UCSD-AML1 (cell line): ENCODE measurements around the gene TRAPPC12.
"Not testable (repeated sequence)": the region's sequence is repeated elsewhere in the genome, so short reads cannot be mapped to it uniquely, and the experiment has no call there.

Experiments
- DNase-seq: peaks from one replicate; lab custom pipeline; 2025; ENCODE audit not compliant: unreplicated experiment; lab: John Stamatoyannopoulos, UW

TRAPPC12 gene

DNA sequence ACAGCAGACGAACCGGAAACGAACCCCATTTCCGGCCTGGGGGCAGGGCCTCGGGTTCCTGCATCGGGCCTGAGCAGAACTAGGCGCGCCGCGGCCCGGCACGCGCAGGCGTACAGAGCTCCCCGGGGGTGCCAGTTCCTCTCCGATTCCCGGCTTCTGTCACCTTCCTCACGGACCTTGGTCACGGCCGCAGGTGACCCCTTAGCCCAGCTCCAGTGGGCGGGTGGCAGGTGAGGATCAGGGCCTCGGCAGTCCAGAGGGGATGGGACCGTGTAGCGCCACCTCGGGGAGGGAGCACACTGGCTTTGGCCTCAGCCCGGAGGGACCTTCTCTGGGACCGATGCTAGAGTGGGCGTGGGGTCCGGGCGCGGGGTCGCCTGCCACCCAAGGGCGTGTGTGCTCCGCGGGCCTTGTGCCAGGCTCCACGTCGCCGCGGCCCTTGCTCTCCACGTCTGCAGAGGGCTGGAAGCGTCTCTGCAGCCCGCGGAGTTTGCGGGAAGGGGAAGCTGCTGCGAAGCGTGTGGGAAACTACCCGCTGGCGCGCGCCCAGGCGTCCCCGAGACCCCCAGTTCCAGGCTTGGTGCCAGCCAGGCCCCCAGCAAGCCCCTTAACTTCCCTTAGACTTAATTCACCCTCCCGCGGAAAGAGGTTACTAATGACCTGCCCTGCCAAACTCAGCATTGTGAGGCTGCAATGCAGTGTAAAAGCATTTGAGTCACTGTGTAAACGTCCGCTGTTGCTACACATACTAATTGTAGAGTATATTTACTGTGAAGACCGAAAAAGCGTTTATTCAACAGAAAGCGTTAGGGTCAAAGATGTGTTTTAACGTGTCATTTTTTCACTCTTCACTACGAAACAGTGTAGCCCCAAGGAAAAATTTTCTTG, at the start of gene TRAPPC12:
Gene TRAPPC12, plus strand, starts transcription at position 48 of the 888 bp plus-strand sequence. CDS start 7,930 bp downstream, outside the sequence.
- DNase-seq = peak; percentile 92

DNA sequence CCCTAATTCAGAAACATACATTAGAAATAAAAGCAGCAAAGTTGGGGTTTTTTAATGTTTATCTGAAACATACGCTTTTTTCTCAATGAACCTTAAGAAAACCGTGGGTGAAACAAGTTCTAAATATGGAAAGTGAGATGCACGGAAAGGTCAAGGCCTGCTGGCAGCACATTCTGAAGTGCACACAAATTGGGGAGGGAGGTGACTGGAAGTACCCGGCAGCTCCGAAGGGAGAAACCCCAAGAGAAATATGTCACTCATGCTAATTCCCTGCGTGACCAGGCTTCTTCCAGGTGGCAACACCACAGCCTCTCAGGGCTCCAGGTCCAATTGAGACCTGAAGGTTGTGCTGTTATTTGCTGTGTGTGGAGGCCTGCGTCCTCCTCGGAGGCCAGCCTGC, 47.4 kb upstream of the TRAPPC12 start:
- DNase-seq = no peak

DNA sequence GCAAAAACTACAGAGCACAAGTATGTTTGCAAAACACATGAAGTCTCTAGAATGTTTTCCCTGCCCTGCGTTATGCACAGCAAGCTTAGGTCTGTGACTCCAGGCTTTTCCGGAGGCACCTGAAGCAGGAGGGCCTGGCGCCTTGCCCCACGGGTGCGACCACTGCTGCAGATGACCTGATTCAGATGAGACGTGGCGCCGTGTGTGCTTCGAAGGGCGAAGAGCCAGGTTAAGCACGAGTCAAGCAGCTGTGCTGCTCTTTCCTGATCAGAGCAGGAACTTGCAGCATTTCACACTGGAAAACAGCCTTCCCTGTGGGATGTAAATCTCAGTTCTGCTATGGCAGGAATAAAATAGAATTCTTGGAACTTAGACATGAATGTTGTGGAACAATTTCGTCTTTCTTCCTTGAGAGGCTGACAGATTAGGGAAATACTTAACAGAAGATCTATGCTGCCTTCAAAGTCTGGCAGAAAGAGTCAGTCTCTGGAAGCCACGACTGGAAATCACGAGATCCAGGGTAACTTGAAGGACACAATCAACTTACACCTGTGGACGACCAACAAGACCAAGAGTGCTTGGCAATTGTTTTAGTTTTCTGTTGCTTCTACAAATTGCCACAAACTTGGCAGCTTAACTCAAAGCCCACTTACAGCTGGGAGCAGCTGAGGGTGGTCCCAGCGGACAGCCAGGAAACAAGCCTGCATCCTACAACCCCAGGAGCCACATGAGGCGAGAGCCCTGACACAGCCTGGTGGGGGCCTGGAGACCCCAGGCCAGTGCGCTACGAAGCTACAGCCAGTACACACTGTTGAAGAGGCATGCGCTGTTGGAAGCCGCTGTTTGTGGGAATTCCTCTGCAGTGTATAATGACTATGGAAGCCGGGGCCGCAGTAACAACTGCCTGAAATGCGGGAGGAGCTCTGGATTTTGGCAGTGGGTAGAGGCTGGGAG, 44.8 kb upstream of the TRAPPC12 start:
- no peak for DNase-seq

DNA sequence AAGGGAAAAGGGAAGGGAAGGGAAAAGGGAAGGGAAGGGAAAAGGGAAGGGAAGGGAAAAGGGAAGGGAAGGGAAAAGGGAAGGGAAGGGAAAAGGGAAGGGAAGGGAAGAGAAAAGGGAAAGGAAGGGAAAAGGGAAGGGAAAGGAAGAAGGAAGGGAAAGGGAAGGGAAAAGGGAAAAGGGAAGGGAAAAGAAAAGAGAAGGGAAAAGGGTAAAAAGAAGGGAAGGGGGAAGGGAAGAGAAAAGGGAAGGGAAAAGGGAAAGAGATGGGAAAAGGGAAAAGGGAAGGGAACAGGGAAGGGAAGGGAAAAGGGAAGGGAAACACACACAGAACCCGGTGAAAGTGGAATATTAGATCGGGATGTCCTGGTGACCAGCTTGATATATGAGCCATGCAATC, 42.6 kb upstream of the TRAPPC12 start:
- no peak for DNase-seq

DNA sequence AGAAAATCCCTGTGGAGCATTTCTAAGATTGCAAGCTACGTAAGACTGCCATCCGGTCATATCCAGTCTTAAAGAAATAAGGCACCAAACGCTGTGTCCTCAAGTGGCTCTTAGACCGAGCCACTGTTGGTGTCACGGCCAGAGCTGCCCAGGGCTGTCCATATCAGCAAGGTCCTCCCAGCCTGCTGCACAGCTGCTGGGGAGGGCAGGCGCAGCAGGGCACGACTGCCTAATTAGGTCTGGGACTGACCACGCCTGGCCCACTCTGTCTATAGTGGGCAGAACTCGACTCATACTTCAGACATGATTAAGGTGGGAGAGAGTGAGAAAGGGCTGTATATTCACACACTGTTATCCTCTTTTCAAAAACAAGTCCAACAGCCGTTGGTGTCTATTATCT, 41.2 kb upstream of the TRAPPC12 start:
- DNase-seq = no peak

DNA sequence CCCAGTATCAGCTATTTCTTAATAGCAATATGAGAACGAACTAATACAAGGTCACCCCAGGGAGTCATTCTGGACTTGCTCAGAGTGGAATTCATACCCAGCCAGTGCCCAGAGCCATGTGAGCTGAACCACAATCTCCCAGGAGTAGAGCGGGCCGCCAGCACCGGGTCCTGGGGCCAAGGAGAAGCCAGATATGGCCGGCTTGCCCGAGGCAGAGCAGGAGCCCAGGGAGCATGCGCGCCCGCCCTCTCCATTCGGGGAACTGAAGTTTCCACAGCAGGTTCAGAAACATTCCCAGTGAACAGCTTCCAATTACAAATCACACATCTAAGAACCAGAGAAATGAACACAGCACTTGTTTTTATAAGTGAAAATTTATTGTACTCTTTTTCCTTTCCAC, 39.4 kb upstream of the TRAPPC12 start:
- DNase-seq = no peak

DNA sequence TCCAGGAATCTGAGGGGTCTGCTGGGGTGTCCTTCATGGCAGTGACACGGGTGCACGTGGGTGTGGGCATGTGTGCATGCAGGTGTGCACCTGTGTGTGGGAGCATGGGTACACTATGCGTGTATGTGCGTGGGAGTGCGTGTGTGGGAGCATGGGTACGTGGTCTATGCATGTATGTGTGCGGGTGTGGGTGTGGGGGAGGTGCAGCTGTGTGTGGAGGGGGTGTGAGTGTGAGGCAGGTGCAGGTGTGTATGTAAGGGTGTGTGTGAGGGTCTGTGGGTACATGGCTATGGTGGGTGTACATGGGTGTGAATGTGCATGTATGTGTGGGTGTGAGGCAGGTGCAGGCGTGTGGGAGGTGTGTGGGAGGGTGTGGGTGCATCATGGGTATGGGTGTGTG, 38.2 kb upstream of the TRAPPC12 start:
- DNase-seq = no peak

DNA sequence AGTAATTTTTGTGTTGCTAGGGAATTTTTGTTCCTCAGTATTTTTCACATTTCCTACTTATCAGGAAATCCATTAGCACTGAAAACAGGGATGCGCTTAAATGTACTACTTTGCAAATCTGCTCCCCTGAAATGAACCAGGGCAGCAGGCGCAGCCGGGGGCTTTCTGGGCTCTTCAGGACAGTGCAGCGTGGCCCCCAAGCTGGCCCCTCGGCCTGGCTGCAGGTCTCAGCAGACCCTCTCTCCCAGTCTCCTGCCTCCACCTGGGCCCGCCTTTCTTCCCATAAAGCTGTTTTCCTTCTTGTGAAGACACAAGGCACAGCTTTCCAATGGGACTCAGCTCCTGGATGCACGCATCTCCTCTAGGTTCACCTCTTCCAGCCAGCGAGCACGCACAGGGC, 37.2 kb upstream of the TRAPPC12 start:
- no peak for DNase-seq

DNA sequence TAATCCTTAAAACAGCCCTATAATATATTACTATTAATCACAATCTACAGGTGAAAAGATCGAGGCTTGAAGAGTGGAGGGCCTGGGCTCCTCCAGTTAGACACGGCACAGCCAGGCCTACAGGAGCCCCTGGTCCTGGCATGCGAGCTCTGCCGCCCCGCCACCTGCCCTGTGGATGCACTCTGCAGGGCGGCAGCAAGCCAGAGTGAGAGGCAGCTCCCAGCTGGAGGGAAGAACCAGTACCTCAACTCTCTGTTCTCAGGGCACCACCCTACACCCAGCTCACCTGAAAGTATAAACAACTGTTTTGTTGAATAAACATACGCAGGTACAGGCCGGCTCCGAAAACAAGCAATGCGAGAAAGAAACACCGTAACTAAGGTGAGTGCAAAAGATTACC, 36.5 kb upstream of the TRAPPC12 start:
- no peak for DNase-seq

DNA sequence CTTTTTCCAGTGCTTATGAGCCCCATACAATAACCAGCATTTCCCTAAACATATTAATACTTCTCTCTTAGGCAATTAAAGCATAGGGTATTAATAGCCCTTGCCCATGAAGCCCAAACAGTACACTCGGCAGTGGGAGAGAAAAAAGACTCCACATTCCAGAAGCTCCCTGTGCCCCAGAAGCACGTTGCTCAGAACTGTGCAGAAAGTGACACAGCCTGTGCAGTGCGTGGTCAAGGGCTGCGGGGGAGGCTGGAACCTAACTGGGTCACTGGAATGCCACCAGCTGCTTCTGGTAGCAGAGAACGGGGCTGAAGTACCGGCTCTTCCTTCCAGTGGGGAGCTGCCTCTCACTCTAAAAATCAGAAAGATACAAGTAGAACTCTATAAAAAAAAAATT, 34.6 kb upstream of the TRAPPC12 start:
- no peak for DNase-seq

DNA sequence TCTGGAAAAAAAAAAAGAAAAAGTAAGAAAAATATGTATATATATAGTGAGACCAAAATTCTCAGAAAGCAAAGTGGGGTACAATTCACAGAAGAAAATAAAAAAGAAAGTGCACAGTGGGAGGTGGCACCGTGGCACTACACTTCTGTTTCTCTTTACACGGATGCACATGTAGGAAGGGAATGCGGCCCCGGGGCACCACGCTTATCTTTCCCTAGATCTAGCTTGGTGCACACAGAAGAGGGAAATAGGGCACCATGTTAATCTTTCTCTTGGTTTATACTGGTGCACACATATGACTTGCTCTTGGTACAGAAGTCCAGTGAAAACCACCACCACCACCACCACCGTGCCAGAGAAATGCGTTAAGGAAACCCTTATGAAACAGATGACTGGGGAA, 33.9 kb upstream of the TRAPPC12 start:
- DNase-seq = no peak

DNA sequence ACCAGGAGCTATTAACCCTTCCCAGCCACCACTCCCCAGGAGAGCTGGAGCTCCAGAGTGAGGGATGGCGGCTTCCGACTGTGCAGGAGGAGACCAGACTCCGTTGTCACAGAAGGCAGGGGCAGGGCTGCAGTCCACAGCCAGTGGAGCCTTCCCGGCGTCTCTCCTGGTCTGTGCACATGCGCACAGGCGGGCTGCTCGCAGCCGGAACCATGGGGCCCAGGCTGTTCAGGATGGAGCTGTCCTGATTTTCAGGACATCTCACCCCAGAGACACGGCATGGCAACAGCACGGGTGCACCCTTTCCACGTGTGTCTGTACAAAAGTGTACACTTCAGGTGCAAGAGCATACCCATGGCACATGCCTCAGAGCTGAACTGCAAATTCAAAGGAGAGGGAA, 30.7 kb upstream of the TRAPPC12 start:
- DNase-seq = no peak

DNA sequence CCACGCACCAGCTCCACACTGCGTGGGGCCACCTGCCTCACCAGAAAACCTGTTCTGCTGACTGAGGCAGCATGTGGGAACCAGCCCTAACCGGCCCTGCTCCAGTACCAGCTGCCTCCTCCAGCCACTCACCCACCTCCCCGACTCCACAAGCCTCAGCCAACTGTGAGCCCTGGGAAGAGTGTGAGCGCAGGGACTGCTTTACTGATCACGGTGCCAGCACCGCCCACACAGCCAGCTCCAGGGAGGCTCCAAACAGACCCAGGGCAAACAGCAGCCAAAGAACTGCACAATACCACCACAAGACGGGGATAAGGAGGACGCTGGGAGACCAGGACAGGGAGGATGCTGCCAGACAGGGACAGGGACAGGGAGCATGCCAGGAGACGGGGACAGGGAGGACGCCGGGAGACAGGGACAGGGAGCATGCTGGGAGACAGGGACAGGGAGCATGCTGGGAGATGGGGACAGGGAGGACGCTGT, 30.2 kb upstream of the TRAPPC12 start:
- DNase-seq = no peak

DNA sequence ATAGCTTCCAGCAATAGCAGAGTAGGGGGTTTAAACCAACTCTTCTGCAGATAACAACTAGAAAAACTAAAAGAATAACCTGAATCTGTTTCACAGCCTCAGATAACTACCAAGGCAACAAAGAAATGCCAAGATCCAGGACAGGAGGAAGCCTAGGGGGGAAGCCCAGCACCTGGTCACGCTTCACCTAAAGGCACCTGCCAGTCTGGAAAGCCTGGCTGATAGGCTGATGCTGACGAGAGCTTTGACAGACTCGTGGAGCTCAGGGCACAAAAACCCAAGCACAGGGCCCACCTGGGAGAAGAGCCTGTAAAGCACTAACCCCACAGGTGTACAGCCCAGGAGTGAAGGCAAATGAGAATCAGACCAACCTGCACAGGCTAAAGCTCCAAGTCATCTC, 24.5 kb upstream of the TRAPPC12 start:
- DNase-seq = no peak

DNA sequence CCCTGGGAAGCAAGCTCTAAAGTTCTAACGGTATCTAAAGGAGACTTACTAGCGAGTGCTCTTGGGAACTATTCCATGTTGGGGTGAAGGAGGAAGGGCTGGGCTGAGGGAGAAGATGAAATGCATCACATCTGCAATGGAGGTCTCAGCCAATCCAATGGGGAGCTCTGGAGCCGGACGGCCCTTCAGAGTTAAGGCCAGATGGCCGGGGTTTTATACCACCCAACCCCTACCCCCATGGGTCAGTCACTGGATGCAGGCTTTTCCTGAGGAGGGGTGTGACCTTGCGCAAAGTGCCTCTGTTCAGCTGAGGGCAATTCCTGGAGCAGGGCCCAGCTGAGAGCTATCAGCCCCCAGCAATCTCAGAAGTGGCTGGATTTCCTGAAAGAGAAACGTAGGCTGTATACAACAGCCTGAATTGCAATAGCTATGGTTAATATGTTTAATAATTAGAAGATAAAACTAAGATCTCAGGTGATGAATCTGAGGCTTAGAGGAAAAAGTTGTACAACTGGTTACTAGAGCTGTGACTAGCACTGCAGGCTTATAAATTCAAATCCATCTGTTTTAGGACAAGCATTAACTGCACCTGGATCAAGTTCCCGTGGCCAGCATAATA, 23.4 kb upstream of the TRAPPC12 start:
- no peak for DNase-seq

DNA sequence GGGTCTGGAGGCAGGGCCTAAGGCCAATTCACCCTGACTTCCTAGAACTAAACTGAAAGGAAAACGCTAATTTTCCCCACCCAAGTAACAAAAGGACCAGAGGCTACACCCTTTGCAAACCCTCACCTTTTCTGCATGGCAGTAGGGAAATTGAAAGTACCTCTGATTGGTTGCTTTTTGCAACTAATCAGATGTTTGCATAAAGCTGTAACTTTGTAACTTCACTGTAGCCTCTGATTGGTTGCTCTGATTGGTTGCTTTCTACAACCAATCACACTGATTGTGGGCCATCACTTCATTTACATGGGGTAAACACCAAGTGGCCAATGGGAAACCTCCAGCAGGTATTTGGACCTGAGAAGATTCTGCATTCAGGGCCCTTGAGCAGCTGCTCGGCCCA, 22.7 kb upstream of the TRAPPC12 start:
- no peak for DNase-seq

DNA sequence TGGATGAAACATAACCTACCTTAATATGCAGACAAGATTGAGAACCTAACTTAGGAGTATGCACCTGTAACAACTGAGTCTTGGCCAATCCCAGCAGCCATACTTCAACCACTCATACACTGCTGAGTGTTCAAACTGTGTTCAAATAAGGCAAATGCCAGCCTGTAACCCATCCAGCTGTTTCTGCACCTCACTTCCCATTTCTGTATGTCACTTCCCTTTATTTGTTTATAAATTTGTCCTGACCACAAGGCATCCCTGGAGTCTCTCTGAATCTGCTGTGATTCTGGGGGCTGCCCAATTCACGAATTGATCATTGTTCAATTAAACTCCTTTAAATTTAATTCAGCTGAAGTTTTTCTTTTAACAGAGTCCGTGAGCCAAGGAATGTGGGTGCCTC, 22.0 kb upstream of the TRAPPC12 start:
- not testable (repeated sequence) for DNase-seq

DNA sequence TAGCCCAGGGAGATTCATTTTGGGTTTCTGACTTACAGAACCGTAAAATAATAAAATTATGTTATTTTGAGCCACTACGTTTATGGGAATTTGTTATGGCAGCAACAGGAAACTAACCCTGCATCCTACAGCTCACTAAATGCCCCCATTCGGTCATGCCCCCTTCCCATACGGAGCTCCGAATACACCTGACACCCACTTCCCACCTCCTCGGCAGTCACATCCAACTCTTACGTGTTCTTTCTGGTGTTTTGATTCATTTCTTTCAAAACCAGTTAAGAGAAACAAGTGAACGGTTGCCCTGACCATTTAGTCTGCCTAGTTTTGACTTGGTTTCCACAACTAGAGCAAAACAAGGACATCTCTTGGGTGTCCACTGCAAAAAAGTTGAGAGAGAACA, 21.6 kb upstream of the TRAPPC12 start:
- no peak for DNase-seq

DNA sequence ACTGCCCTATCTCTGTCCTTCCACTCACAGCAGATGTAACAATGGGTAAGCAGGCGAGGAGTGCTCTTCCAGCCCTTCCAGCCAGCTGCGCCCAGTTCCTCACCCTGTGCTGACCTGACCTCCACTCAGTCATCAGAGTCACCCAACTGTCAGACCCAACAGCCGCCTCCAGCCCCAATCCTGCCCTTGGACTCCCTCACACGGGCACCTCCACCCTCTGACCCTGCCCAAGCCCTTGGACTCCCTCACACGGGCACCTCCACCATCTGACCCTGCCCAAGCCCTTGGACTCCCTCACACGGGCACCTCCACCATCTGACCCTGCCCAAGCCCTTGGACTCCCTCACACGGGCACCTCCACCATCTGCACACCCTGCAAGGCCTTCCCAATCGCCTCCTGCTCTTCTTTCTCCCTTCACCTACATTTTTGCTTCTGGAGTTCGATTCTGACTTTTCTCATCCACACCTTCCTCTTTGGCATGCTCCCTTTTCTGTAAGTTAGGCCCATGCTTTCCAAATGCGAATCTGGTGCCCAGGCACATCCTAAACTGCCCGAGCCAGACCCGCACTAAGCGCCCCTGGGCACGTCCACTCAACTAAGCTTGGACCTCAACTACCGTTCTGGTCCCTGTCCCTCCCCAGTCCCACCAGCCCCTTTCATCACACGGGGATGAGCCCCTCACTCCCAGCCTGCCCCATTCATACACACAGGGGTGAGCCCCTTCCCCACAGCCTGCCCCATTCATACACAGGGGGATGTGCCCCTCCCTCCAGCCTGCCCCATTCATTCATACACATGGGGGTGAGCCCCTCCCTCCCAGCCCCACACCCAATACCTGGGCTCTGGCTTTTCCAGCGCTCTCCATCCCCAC, 17.7 kb upstream of the TRAPPC12 start:
- no peak for DNase-seq

DNA sequence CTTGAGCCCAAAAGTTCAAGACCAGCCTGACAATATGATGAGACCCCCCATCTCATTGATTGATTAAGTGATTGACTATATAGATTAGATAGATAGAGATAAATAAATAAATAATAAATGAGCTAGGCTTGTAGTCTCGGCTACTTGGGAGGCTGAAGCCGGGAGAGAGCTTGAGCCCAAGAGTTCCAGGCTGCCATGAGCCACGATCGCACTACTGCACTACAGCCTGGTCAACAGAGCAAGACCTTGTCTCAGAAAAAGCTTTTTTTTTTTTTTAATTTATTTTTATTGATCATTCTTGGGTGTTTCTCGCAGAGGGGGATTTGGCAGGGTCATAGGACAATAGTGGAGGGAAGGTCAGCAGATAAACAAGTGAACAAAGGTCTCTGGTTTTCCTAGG, 14.3 kb upstream of the TRAPPC12 start:
- no peak for DNase-seq
